T-helper 2 cell (primary cell): ENCODE data around the gene P4HA1.

Experiments
- DNase-seq, 5 experiments: peaks; one replicate each; pipeline versions ENCODE4 v3.0.0 to v3.0.0-alpha.2; 2012 to 2022

The P4HA1 gene

DNA sequence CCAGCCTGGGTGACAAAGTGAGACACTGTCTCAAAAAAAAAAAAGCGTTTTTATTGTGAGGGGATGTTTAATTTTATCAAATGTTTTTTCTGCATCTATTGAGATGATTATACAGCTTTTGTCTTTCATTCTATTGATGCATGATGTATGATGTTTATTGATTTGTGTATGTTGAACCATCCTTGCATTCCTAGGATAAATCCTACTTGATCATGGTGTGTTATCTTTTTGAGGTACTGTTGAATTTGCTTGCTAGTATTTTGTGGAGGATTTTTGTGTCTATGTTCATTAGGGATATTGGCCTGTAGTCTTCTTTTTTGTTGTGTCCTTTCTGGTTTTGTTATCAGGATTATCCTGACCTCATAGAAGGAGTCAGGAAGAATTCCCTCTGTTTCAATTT is 119.8 kb downstream of the P4HA1 start:
- no peak for DNase-seq
